Measurements from ENCODE around the gene CSF3R.

CSF3R gene

DNA sequence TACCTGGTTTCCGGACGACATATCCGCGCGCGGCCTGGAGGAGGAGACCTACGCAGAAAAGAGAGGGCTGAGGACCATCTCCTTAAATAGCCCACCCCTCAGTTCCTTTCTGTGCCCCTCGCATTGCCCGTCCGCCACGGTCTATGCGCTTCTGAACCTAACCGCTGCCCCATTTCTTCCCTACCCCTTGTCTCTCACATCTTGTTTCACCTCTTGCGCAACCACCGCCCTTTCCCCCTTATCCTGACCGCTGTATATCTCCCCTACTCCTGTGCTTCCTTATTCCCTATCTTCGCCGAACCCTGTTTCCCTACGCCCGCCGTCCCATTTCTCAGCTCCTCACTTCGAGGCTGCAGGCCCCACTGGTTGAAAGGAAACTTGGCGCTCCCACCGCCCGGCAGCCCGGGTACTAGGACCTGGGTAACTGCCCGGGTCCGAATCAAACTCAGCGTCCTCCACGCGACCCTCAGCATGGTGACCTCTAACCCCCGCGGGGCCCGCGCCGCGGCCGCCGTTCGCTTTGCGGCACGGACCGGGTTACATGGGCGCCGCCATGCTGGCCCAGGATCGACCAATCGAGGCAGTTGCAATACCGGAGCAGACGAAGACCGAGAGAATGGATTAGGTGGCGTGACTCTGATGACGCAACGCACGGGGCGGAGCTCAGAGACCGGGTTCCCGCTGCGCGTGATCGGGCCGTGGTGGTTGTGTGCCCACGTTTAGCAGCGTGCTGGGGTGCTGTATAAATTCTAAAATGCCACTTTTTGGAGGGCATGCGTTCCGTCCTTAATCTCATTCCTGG is 18.7 kb downstream of the CSF3R start, which contains the start of gene MRPS15:
TSS of gene MRPS15 (minus strand) at position 582 of the 802 bp plus-strand sequence. CDS start at position 473, 109 bp downstream.
- DNase-seq (ENCODE audit: low read depth in 1 of 2, low spot score in 1 of 2), result peak; percentile 97 to 98
- TF ChIP-seq SPI1 (IDR thresholded peaks at IDR 0.05; ENCODE audit: borderline replicate concordance, low read depth), result no peak
- TF ChIP-seq POLR2AphosphoS5 (IDR thresholded peaks at IDR 0.05; ENCODE audit: low read depth), result peak; percentile 94
- TF ChIP-seq, protein P1, sequence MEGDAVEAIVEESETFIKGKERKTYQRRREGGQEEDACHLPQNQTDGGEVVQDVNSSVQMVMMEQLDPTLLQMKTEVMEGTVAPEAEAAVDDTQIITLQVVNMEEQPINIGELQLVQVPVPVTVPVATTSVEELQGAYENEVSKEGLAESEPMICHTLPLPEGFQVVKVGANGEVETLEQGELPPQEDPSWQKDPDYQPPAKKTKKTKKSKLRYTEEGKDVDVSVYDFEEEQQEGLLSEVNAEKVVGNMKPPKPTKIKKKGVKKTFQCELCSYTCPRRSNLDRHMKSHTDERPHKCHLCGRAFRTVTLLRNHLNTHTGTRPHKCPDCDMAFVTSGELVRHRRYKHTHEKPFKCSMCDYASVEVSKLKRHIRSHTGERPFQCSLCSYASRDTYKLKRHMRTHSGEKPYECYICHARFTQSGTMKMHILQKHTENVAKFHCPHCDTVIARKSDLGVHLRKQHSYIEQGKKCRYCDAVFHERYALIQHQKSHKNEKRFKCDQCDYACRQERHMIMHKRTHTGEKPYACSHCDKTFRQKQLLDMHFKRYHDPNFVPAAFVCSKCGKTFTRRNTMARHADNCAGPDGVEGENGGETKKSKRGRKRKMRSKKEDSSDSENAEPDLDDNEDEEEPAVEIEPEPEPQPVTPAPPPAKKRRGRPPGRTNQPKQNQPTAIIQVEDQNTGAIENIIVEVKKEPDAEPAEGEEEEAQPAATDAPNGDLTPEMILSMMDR (IDR thresholded peaks at IDR 0.05; ENCODE audit: insufficient read depth, low read length), result no peak
- Histone ChIP-seq H3K27me3 (ENCODE audit: insufficient read depth, poor library complexity, severe bottlenecking) (no peaks in the 10 kb centered on the region), H3K4me3 (replicated peaks; ENCODE audit: insufficient read depth, low read length) (peak within 1 kb of the TSS; percentile 74), H3K27ac (replicated peaks) (peak within 1 kb of the TSS; percentile 93)

DNA sequence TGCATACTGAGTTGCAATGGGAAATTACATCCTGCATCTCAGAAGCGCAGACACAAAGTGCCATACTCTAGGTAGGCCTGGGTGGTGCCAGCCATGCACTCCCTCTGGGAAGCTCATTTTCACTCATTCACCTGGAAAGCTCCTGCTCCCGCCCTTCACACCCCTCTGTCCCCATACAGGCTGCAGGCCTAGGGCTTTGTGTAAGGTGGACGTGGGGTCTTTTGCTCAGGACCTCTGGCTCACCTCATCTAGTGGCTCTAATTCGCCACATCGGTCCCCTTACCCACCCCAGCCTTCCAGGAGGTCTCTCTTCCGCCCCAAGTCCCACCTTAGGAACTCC is 19.3 kb downstream of the CSF3R start:
- Histone ChIP-seq H3K27ac (replicated peaks) (peak overlapping the region; percentile 93), H3K27me3 (ENCODE audit: insufficient read depth, poor library complexity, severe bottlenecking) (no peaks in the 10 kb centered on the region), H3K4me3 (replicated peaks; ENCODE audit: insufficient read depth, low read length) (peak overlapping the region; percentile 74)
- TF ChIP-seq SPI1 (IDR thresholded peaks at IDR 0.05; ENCODE audit: borderline replicate concordance, low read depth), result no peak
- TF ChIP-seq, protein P2, sequence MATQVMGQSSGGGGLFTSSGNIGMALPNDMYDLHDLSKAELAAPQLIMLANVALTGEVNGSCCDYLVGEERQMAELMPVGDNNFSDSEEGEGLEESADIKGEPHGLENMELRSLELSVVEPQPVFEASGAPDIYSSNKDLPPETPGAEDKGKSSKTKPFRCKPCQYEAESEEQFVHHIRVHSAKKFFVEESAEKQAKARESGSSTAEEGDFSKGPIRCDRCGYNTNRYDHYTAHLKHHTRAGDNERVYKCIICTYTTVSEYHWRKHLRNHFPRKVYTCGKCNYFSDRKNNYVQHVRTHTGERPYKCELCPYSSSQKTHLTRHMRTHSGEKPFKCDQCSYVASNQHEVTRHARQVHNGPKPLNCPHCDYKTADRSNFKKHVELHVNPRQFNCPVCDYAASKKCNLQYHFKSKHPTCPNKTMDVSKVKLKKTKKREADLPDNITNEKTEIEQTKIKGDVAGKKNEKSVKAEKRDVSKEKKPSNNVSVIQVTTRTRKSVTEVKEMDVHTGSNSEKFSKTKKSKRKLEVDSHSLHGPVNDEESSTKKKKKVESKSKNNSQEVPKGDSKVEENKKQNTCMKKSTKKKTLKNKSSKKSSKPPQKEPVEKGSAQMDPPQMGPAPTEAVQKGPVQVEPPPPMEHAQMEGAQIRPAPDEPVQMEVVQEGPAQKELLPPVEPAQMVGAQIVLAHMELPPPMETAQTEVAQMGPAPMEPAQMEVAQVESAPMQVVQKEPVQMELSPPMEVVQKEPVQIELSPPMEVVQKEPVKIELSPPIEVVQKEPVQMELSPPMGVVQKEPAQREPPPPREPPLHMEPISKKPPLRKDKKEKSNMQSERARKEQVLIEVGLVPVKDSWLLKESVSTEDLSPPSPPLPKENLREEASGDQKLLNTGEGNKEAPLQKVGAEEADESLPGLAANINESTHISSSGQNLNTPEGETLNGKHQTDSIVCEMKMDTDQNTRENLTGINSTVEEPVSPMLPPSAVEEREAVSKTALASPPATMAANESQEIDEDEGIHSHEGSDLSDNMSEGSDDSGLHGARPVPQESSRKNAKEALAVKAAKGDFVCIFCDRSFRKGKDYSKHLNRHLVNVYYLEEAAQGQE (IDR thresholded peaks at IDR 0.05; ENCODE audit: insufficient replicate concordance, low read depth), result no peak
- TF ChIP-seq GABPA (IDR thresholded peaks at IDR 0.05; ENCODE audit: low read depth), result no peak
- TF ChIP-seq, protein P1 (IDR thresholded peaks at IDR 0.05; ENCODE audit: insufficient read depth, low read length), result no peak
- TF ChIP-seq POLR2AphosphoS5 (IDR thresholded peaks at IDR 0.05; ENCODE audit: low read depth), result no peak
- DNase-seq (ENCODE audit: low read depth in 1 of 2, low spot score in 1 of 2), result no peak

DNA sequence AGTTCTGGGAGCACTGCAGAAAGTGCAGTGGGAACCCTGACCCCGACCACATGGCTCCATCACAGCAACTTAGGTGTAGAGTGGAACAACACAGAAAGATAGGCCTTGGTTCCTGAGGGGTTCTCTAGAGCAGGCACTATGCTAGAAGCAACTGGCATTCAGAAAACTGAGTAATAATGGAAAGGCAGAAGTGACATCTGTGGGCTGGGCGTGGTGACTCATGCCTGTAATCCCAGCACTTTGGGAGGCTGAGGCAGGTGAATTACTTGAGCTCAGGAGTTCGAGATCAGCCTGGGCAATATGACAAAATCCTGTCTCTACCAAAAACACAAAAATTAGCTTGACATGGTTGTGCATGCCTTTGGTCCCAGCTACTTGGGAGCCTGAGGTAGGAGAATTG is 23.8 kb downstream of the CSF3R start:
- TF ChIP-seq, protein P2 (IDR thresholded peaks at IDR 0.05; ENCODE audit: insufficient replicate concordance, low read depth), result no peak
- no peak for TF ChIP-seq SPI1 (IDR thresholded peaks at IDR 0.05; ENCODE audit: borderline replicate concordance, low read depth)
- no peak for TF ChIP-seq GABPA (IDR thresholded peaks at IDR 0.05; ENCODE audit: low read depth)
- TF ChIP-seq POLR2AphosphoS5 (IDR thresholded peaks at IDR 0.05; ENCODE audit: low read depth), result no peak
- TF ChIP-seq, protein P1 (IDR thresholded peaks at IDR 0.05; ENCODE audit: insufficient read depth, low read length), result no peak
- H3K4me3 ChIP-seq (replicated peaks; ENCODE audit: insufficient read depth, low read length), result no peak overlapping the region
- no peaks in the 10 kb centered on the region for H3K27me3 ChIP-seq (ENCODE audit: insufficient read depth, poor library complexity, severe bottlenecking)
- peak in 1 of 2 experiments; percentile 61 for DNase-seq (ENCODE audit: low read depth in 1 of 2, low spot score in 1 of 2)
- peak overlapping the region; percentile 34 for H3K27ac ChIP-seq (replicated peaks)
